Hepatocyte (in vitro differentiated cells): ENCODE results near the gene MAPKAP1.

Source experiments
- CTCF ChIP-seq: fragments of 200-600 bp; sonication (generic); IDR thresholded peaks from 2 replicates; pipeline ENCODE4 v1.5.1; 2016; ENCODE audit warnings: antibody characterized with exemption, mild to moderate bottlenecking; ENCODE audit not compliant: poor library complexity
- EZH2 ChIP-seq: fragments of 200-600 bp; sonication (generic); IDR thresholded peaks from 2 replicates; pipeline ENCODE4 v1.6.1; 2016; ENCODE audit warnings: antibody characterized with exemption, mild to moderate bottlenecking, borderline replicate concordance
- EZH2phosphoT487 ChIP-seq: fragments of 200-600 bp; sonication (generic); IDR thresholded peaks from one replicate; pipeline ENCODE4 v1.6.1; 2018; ENCODE audit warnings: antibody characterized with exemption, mild to moderate bottlenecking, low read depth, moderate library complexity; ENCODE audit not compliant: unreplicated experiment, severe bottlenecking

GRCh38 chr9:125691869-125692268, 15.1 kb downstream of the MAPKAP1 start:
- TF ChIP-seq CTCF (no peak), EZH2 (no peak), EZH2phosphoT487 (no peak)
